Keratinocyte (primary cell): ENCODE data around the gene PCIF1. TPM values are rescaled to one million over a fixed set of nuclear protein-coding genes. Genes with fewer than 3 reads are reported as not detected.
"Not testable (repeated sequence)": the region's sequence is repeated elsewhere in the genome, so short reads cannot be mapped to it uniquely, and the experiment has no call there.

Experiments used
- DNase-seq: peaks from one replicate; pipeline ENCODE4 v3.0.0-alpha.2; 2011; ENCODE audit warnings: low read depth, missing footprints, low spot score
- FAIRE-seq: peaks from 2 replicates; lab custom pipeline; 2011; peaks lifted over from hg19 to GRCh38; lab: Jason Lieb, UNC
- H2AFZ ChIP-seq: 2 replicates; pipeline ENCODE4 v1.6.0; 2012; ENCODE audit warnings: low read length, control low read depth, inconsistent platforms; ENCODE audit not compliant: control insufficient read depth
- H3K27ac ChIP-seq: 2 replicates; pipeline ENCODE4 v1.5.1; 2011; ENCODE audit warnings: low read length; ENCODE audit not compliant: control insufficient read depth, insufficient read depth
- H3K27me3 ChIP-seq: 3 replicates; pipeline ENCODE4 v1.6.0; 2011; ENCODE audit warnings: low read length; ENCODE audit not compliant: control insufficient read depth, insufficient read depth; ENCODE audit errors: extremely low read depth
- H3K36me3 ChIP-seq, 2 experiments: 2 replicates in 1 of 2; 3 replicates in 1 of 2; pipeline ENCODE4 v1.5.1; 2011; ENCODE audit warnings: low read length in 2 of 2, mild to moderate bottlenecking in 1 of 2; ENCODE audit not compliant: control insufficient read depth in 2 of 2, insufficient read depth in 2 of 2; ENCODE audit errors: extremely low read depth in 1 of 2
- H3K4me1 ChIP-seq: 3 replicates; pipeline ENCODE4 v1.5.1; 2011; ENCODE audit warnings: low read length; ENCODE audit not compliant: control insufficient read depth, insufficient read depth; ENCODE audit errors: extremely low read depth
- H3K4me2 ChIP-seq: 3 replicates; pipeline ENCODE4 v1.6.0; 2011; ENCODE audit warnings: low read depth, low read length; ENCODE audit not compliant: control insufficient read depth, insufficient read depth; ENCODE audit errors: extremely low read depth
- H3K4me3 ChIP-seq, 3 experiments: fragments of 200-600 bp in 1 of 3; sonication (generic) in 1 of 3; 2 replicates in 2 of 3; 3 replicates in 1 of 3; pipeline ENCODE4 v1.5.1; 2011 to 2016; ENCODE audit warnings: low read length in 3 of 3, mild to moderate bottlenecking in 3 of 3, control low read depth in 2 of 3, inconsistent platforms in 1 of 3, low read depth in 1 of 3, mixed read lengths in 1 of 3, mixed run types in 1 of 3, moderate library complexity in 1 of 3; ENCODE audit not compliant: control insufficient read depth in 2 of 3, insufficient read depth in 2 of 3; ENCODE audit errors: extremely low read depth in 1 of 3
- H3K79me2 ChIP-seq: 2 replicates; pipeline ENCODE4 v1.6.0; 2012; ENCODE audit warnings: low read length; ENCODE audit not compliant: control insufficient read depth, insufficient read depth
- H3K9ac ChIP-seq: 3 replicates; pipeline ENCODE4 v1.6.0; 2011; ENCODE audit warnings: low read length; ENCODE audit not compliant: control insufficient read depth, insufficient read depth; ENCODE audit errors: extremely low read depth
- H3K9me1 ChIP-seq: 3 replicates; pipeline ENCODE4 v1.6.0; 2011; ENCODE audit warnings: low read length; ENCODE audit not compliant: control insufficient read depth, insufficient read depth; ENCODE audit errors: extremely low read depth
- H3K9me3 ChIP-seq: 2 replicates; pipeline ENCODE4 v1.5.1; 2012; ENCODE audit warnings: low read depth, low read length; ENCODE audit not compliant: control insufficient read depth
- H4K20me1 ChIP-seq: 3 replicates; pipeline ENCODE4 v1.6.0; 2011; ENCODE audit warnings: low read length; ENCODE audit not compliant: control insufficient read depth, insufficient read depth; ENCODE audit errors: extremely low read depth
- EZH2 ChIP-seq: IDR thresholded peaks from one replicate; pipeline ENCODE4 v1.6.1; 2012; ENCODE audit warnings: inconsistent platforms, mild to moderate bottlenecking, low read length, moderate library complexity
- dilution Hi-C: fragments of 300-500 bp; cut with MboI; formaldehyde crosslinking; loops from one replicate; pipeline ENCODE4 v1.7.0; 2020; ENCODE audit warnings: low sequenced_read_pairs; ENCODE audit not compliant: extremely low pct_ligation_motif_present
- polyA plus RNA-seq, 5 experiments: library from polyadenylated mRNA; depleted of rRNA in 3 of 5; stranded (reverse) in 3 of 5; stranded (forward) in 1 of 5; unstranded in 1 of 5; fragments of >200 nt; gene quantifications; 1 replicate in 1 of 5; 2 replicates in 3 of 5; 3 replicates in 1 of 5; pipeline versions ENCODE4 v1.2.1 to v1.2.3, GENCODE V29; 2011 to 2012; ENCODE audit warnings: missing spikeins in 2 of 5, low read depth in 1 of 5, low replicate concordance in 1 of 5
- TF ChIP-seq, protein P1 (sequence below), 3 experiments: IDR thresholded peaks in 1 of 3; conservative IDR thresholded peaks in 1 of 3; optimal IDR thresholded peaks in 1 of 3; 2 replicates in 2 of 3; 3 replicates in 1 of 3; pipeline versions ENCODE3 to v1.5.1; 2011; ENCODE audit warnings: low read length in 3 of 3, mild to moderate bottlenecking in 3 of 3, moderate library complexity in 2 of 3, control low read depth in 1 of 3, inconsistent platforms in 1 of 3; ENCODE audit not compliant: insufficient read depth in 2 of 3; ENCODE audit errors: extremely low read depth in 1 of 3

PCIF1 gene
- polyA plus RNA-seq, 1 donor (not counting 4 experiments of a cell fraction or from before 2014, with no cell fraction given): 7.0 TPM

DNA sequence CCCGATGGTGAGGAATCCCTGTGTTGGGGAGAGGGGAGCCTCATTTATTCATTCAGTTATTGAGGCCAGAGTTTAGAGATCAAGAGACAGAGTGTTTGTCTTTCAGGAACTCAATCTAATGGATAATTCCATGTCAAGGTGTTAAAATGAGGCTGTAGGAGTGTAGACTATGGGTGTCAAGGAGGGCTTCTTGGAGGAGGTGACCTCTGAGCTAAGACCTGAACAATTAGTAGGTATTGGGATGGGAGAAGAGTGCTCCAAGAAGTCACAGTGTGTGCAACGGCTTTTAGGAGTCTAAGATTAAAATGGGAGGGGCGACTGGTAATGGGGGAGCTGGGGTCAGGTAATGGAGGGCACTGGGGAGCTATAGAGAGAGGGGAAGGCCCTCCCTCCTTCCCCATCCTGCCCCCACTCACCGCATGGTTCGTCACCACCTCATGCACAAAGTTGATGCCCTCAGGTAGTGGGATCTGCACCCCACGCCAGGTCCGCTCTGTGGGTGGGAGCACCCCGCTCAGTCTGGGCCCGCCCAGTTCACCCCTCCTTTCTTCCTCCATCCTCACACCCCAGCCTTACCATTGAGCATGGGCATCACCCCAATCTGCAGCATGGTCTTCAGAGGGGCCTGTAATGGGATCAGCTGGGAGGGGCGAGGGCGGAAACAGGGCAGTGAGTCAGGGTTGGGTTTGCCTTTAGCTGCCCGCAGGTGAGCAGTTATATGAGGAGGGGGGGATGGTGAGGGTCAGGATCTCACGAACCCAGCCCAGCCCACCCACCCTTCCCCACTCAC, 35.2 kb upstream of the PCIF1 start:
- no peaks in the 10 kb centered on the region for H4K20me1 ChIP-seq
- H3K27ac ChIP-seq: no peak overlapping the region
- no peak overlapping the region for H2AFZ ChIP-seq
- no peak overlapping the region for H3K9ac ChIP-seq
- no peaks in the 10 kb centered on the region for H3K4me1 ChIP-seq
- no peaks in the 10 kb centered on the region for H3K79me2 ChIP-seq
- peaks cover 13 to 32% of the 10 kb centered on the region in 2 experiments for H3K36me3 ChIP-seq
- dilution Hi-C loops: no loop called here
- TF ChIP-seq EZH2: no peak
- TF ChIP-seq, protein P1, sequence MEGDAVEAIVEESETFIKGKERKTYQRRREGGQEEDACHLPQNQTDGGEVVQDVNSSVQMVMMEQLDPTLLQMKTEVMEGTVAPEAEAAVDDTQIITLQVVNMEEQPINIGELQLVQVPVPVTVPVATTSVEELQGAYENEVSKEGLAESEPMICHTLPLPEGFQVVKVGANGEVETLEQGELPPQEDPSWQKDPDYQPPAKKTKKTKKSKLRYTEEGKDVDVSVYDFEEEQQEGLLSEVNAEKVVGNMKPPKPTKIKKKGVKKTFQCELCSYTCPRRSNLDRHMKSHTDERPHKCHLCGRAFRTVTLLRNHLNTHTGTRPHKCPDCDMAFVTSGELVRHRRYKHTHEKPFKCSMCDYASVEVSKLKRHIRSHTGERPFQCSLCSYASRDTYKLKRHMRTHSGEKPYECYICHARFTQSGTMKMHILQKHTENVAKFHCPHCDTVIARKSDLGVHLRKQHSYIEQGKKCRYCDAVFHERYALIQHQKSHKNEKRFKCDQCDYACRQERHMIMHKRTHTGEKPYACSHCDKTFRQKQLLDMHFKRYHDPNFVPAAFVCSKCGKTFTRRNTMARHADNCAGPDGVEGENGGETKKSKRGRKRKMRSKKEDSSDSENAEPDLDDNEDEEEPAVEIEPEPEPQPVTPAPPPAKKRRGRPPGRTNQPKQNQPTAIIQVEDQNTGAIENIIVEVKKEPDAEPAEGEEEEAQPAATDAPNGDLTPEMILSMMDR (optimal IDR thresholded peaks at IDR 0.05 in 1 of 3, IDR thresholded peaks at IDR 0.05 in 1 of 3, conservative IDR thresholded peaks at IDR 0.05 in 1 of 3; ENCODE audit: extremely low read depth in 1 of 3, insufficient read depth in 2 of 3, low read length in 3 of 3): no peak
- H3K27me3 ChIP-seq: no peaks in the 10 kb centered on the region
- no peak for FAIRE-seq
- H3K9me1 ChIP-seq: no peaks in the 10 kb centered on the region
- H3K4me2 ChIP-seq: no peak overlapping the region
- no peak overlapping the region for H3K4me3 ChIP-seq
- DNase-seq: no peak
- H3K9me3 ChIP-seq: no peaks in the 10 kb centered on the region

DNA sequence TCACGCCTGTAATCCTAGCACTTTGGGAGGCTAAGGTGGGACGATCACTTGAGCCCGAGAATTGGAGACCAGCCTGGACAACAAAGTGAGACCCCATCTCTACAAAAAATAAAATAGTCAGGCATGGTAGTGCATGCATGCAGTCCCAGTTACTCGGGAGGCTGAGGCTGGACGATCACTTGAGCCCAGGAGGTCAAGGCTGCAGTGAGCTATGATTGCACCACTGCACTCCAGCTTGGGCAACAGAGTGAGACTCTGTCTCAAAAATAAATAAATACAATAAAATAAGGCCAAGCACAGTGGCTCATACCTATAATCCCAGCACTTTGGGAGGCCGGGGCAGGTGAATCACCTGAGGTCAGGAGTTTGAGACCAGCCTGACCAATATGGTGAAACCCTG, 33.2 kb upstream of the PCIF1 start:
- H2AFZ ChIP-seq, H3K27me3 ChIP-seq, dilution Hi-C loops, H3K79me2 ChIP-seq, H3K27ac ChIP-seq, H3K4me2 ChIP-seq, DNase-seq, H4K20me1 ChIP-seq, FAIRE-seq, H3K9ac ChIP-seq, H3K9me3 ChIP-seq, H3K4me3 ChIP-seq, H3K9me1 ChIP-seq: not testable (repeated sequence)
- Histone ChIP-seq H3K36me3 (peaks cover 17 to 31% of the 10 kb centered on the region in 2 experiments), H3K4me1 (peaks cover 12% of the 10 kb centered on the region)
